NCI-H526 (cell line): ENCODE measurements around the gene ADARB2.

ENCODE experiments used
- DNase-seq, 2 experiments: peaks; one replicate each; lab custom pipeline; 2025; lab: John Stamatoyannopoulos, UW

Gene ADARB2

GRCh38 chr10:1525354-1526162, 211.8 kb downstream of the ADARB2 start:
- no peak for DNase-seq

- DNase-seq: no peak
Observed at GRCh38 chr10:1524540-1524939, 212.8 kb downstream of the ADARB2 start.

GRCh38 chr10:1523221-1523620, 214.1 kb downstream of the ADARB2 start:
- DNase-seq: peak; percentile 9 to 52

GRCh38 chr10:1522237-1522636, 215.1 kb downstream of the ADARB2 start:
- no peak for DNase-seq

- DNase-seq: no peak
Observed at GRCh38 chr10:1521741-1522140, 215.6 kb downstream of the ADARB2 start.

- no peak for DNase-seq
Observed at GRCh38 chr10:1520909-1521565, 216.3 kb downstream of the ADARB2 start.

- no peak for DNase-seq
Observed at GRCh38 chr10:1519391-1519790, 217.9 kb downstream of the ADARB2 start.

- no peak for DNase-seq
Observed at GRCh38 chr10:1517684-1518083, 219.6 kb downstream of the ADARB2 start.

- DNase-seq: no peak
Observed at GRCh38 chr10:1516492-1517165, 220.7 kb downstream of the ADARB2 start.

- no peak for DNase-seq
Observed at GRCh38 chr10:1515780-1516491, 221.4 kb downstream of the ADARB2 start.

- no peak for DNase-seq
Observed at GRCh38 chr10:1515121-1515779, 222.1 kb downstream of the ADARB2 start.

- DNase-seq: no peak
Observed at GRCh38 chr10:1514681-1515080, 222.6 kb downstream of the ADARB2 start.

GRCh38 chr10:1513221-1513620, 224.1 kb downstream of the ADARB2 start:
- no peak for DNase-seq

- no peak for DNase-seq
Observed at GRCh38 chr10:1509011-1509530, 228.3 kb downstream of the ADARB2 start.

- no peak for DNase-seq
Observed at GRCh38 chr10:1508096-1508495, 229.2 kb downstream of the ADARB2 start.

GRCh38 chr10:1507436-1507835, 229.9 kb downstream of the ADARB2 start:
- DNase-seq: no peak

- no peak for DNase-seq
Observed at GRCh38 chr10:1504940-1505339, 232.4 kb downstream of the ADARB2 start.

- no peak for DNase-seq
Observed at GRCh38 chr10:1504286-1504685, 233.0 kb downstream of the ADARB2 start.

- no peak for DNase-seq
Observed at GRCh38 chr10:1502451-1502850, 234.9 kb downstream of the ADARB2 start.

- no peak for DNase-seq
Observed at GRCh38 chr10:1499359-1499957, 237.9 kb downstream of the ADARB2 start.

GRCh38 chr10:1498746-1499358, 238.5 kb downstream of the ADARB2 start:
- DNase-seq: no peak
